ENCODE data around the gene SLC16A13.

SLC16A13 gene

GRCh38 chr17:7016886-7017826, 18.7 kb upstream of the SLC16A13 start:
- Mint-ChIP-seq H3K36me3 (ENCODE audit: insufficient read depth) (peaks cover 30% of the 10 kb centered on the region), H3K4me3 (no peak overlapping the region), H3K27ac (ENCODE audit: low read depth) (peak overlapping the region; percentile 98), H3K27me3 (no peaks in the 10 kb centered on the region), H3K9me3 (no peaks in the 10 kb centered on the region), H3K4me1 (peaks cover 75% of the 10 kb centered on the region)
- DNase-seq (ENCODE audit: low spot score in 2 of 2): no peak
- ATAC-seq (replicated peaks; ENCODE audit: extremely low read depth, poor library complexity, severe bottlenecking): no peak

- Mint-ChIP-seq H3K4me1 (peaks cover 79% of the 10 kb centered on the region), H3K9me3 (no peaks in the 10 kb centered on the region), H3K27ac (ENCODE audit: low read depth) (peak overlapping the region; percentile 98), H3K36me3 (ENCODE audit: insufficient read depth) (peaks cover 25% of the 10 kb centered on the region), H3K4me3 (no peak overlapping the region), H3K27me3 (no peaks in the 10 kb centered on the region)
- ATAC-seq (replicated peaks; ENCODE audit: extremely low read depth, poor library complexity, severe bottlenecking) (no peak), DNase-seq (ENCODE audit: low spot score in 2 of 2) (no peak)
These were observed 18.0 kb upstream of the SLC16A13 start for GRCh38 chr17:7017827-7018200.

- Mint-ChIP-seq H3K27me3 (no peaks in the 10 kb centered on the region), H3K4me1 (peaks cover 79% of the 10 kb centered on the region), H3K27ac (ENCODE audit: low read depth) (peak overlapping the region; percentile 98), H3K36me3 (ENCODE audit: insufficient read depth) (peaks cover 28% of the 10 kb centered on the region), H3K4me3 (no peak overlapping the region), H3K9me3 (no peaks in the 10 kb centered on the region)
- DNase-seq (ENCODE audit: low spot score in 2 of 2): no peak
- no peak for ATAC-seq (replicated peaks; ENCODE audit: extremely low read depth, poor library complexity, severe bottlenecking)
These were observed 17.4 kb upstream of the SLC16A13 start for GRCh38 chr17:7018331-7018964.

GRCh38 chr17:7019367-7019766, 16.4 kb upstream of the SLC16A13 start:
- no peak overlapping the region for H3K4me3 Mint-ChIP-seq
- H3K27me3 Mint-ChIP-seq: no peaks in the 10 kb centered on the region
- peaks cover 22% of the 10 kb centered on the region for H3K36me3 Mint-ChIP-seq (ENCODE audit: insufficient read depth)
- no peak for DNase-seq (ENCODE audit: low spot score in 2 of 2)
- H3K9me3 Mint-ChIP-seq: no peaks in the 10 kb centered on the region
- no peak overlapping the region for H3K27ac Mint-ChIP-seq (ENCODE audit: low read depth)
- ATAC-seq (replicated peaks; ENCODE audit: extremely low read depth, poor library complexity, severe bottlenecking): no peak
- H3K4me1 Mint-ChIP-seq: peaks cover 72% of the 10 kb centered on the region

- H3K9me3 Mint-ChIP-seq: no peaks in the 10 kb centered on the region
- DNase-seq (ENCODE audit: low spot score in 2 of 2) (no peak), ATAC-seq (replicated peaks; ENCODE audit: extremely low read depth, poor library complexity, severe bottlenecking) (no peak)
- no peak overlapping the region for H3K4me3 Mint-ChIP-seq
- H3K36me3 Mint-ChIP-seq (ENCODE audit: insufficient read depth): peaks cover 17% of the 10 kb centered on the region
- peaks cover 69% of the 10 kb centered on the region for H3K4me1 Mint-ChIP-seq
- no peak overlapping the region for H3K27ac Mint-ChIP-seq (ENCODE audit: low read depth)
- no peaks in the 10 kb centered on the region for H3K27me3 Mint-ChIP-seq
These were observed 15.8 kb upstream of the SLC16A13 start for GRCh38 chr17:7019839-7020519.

- no peak for DNase-seq (ENCODE audit: low spot score in 2 of 2)
These were observed 14.7 kb upstream of the SLC16A13 start for GRCh38 chr17:7020894-7021664.

GRCh38 chr17:7021993-7022778, 13.6 kb upstream of the SLC16A13 start:
- H3K9me3 Mint-ChIP-seq: no peaks in the 10 kb centered on the region
- peaks cover 9% of the 10 kb centered on the region for H3K36me3 Mint-ChIP-seq (ENCODE audit: insufficient read depth)
- peak overlapping the region; percentile 70 for H3K4me3 Mint-ChIP-seq
- DNase-seq (ENCODE audit: low spot score in 2 of 2): peak; percentile 62 to 74
- ATAC-seq (replicated peaks; ENCODE audit: extremely low read depth, poor library complexity, severe bottlenecking): peak; percentile 54
- H3K4me1 Mint-ChIP-seq: peaks cover 48% of the 10 kb centered on the region
- H3K27me3 Mint-ChIP-seq: no peaks in the 10 kb centered on the region
- peak overlapping the region; percentile 82 for H3K27ac Mint-ChIP-seq (ENCODE audit: low read depth)

More at GRCh38 chr17:7020894-7021664, 14.7 kb upstream of the SLC16A13 start:
- Mint-ChIP-seq H3K36me3 (ENCODE audit: insufficient read depth) (peaks cover 11% of the 10 kb centered on the region), H3K9me3 (no peaks in the 10 kb centered on the region), H3K4me1 (peaks cover 58% of the 10 kb centered on the region), H3K4me3 (no peak overlapping the region), H3K27ac (ENCODE audit: low read depth) (peak overlapping the region; percentile 55), H3K27me3 (no peaks in the 10 kb centered on the region)
- ATAC-seq (replicated peaks; ENCODE audit: extremely low read depth, poor library complexity, severe bottlenecking): no peak

- no peak for ATAC-seq (replicated peaks; ENCODE audit: extremely low read depth, poor library complexity, severe bottlenecking)
- Mint-ChIP-seq H3K27me3 (no peaks in the 10 kb centered on the region), H3K27ac (ENCODE audit: low read depth) (peak within 1 kb of the TSS; percentile 82), H3K4me3 (peak within 1 kb of the TSS; percentile 70), H3K4me1 (peaks cover 42% of the 10 kb centered on the region), H3K36me3 (ENCODE audit: insufficient read depth) (peaks cover 8% of the 10 kb centered on the region), H3K9me3 (no peaks in the 10 kb centered on the region)
- no peak for DNase-seq (ENCODE audit: low spot score in 2 of 2)
These were observed 12.8 kb upstream of the SLC16A13 start, which contains the start of gene BCL6B for GRCh38 chr17:7022781-7023571. BCL6B (plus strand) TSS chr17:7023050; CDS start chr17:7023672, 622 bp downstream.

GRCh38 chr17:7023576-7024401, 12.0 kb upstream of the SLC16A13 start:
- DNase-seq (ENCODE audit: low spot score in 2 of 2): peak; percentile 92 to 95
- H3K4me1 Mint-ChIP-seq: peaks cover 40% of the 10 kb centered on the region
- no peaks in the 10 kb centered on the region for H3K27me3 Mint-ChIP-seq
- ATAC-seq (replicated peaks; ENCODE audit: extremely low read depth, poor library complexity, severe bottlenecking): peak; percentile 80
- H3K36me3 Mint-ChIP-seq (ENCODE audit: insufficient read depth): peaks cover 8% of the 10 kb centered on the region
- peak overlapping the region; percentile 70 for H3K4me3 Mint-ChIP-seq
- no peaks in the 10 kb centered on the region for H3K9me3 Mint-ChIP-seq
- H3K27ac Mint-ChIP-seq (ENCODE audit: low read depth): peak overlapping the region; percentile 82

GRCh38 chr17:7024402-7024785, 11.4 kb upstream of the SLC16A13 start:
- Mint-ChIP-seq H3K9me3 (no peaks in the 10 kb centered on the region), H3K4me3 (peak overlapping the region; percentile 70), H3K27me3 (no peaks in the 10 kb centered on the region), H3K36me3 (ENCODE audit: insufficient read depth) (peaks cover 6% of the 10 kb centered on the region), H3K27ac (ENCODE audit: low read depth) (no peak overlapping the region), H3K4me1 (peaks cover 40% of the 10 kb centered on the region)
- ATAC-seq (replicated peaks; ENCODE audit: extremely low read depth, poor library complexity, severe bottlenecking) (no peak), DNase-seq (ENCODE audit: low spot score in 2 of 2) (no peak)

All from central memory CD8-positive, alpha-beta T cell (primary cell).